Fibroblast of lung (primary cell): ENCODE results near the gene SELENOO. TPM values are rescaled to one million over a fixed set of nuclear protein-coding genes. Genes with fewer than 3 reads are reported as not detected.

Experiments
- DNase-seq, 2 donors: peaks; one replicate each; pipeline versions ENCODE4 v3.0.0 to v3.0.0-alpha.2; 2010; ENCODE audit warnings: low read depth in 2 of 2
- H2AFZ ChIP-seq: 2 replicates; pipeline ENCODE4 v1.5.1; 2012; ENCODE audit warnings: low read length, control low read depth, inconsistent platforms
- H3K27ac ChIP-seq: 2 replicates; pipeline ENCODE4 v1.5.1; 2011; ENCODE audit warnings: low read length, control low read depth; ENCODE audit not compliant: insufficient read depth
- H3K27me3 ChIP-seq: 2 replicates; pipeline ENCODE4 v1.5.1; 2011; ENCODE audit warnings: mild to moderate bottlenecking, low read length; ENCODE audit not compliant: control insufficient read depth, insufficient read depth
- H3K36me3 ChIP-seq: 2 replicates; pipeline ENCODE4 v1.5.1; 2011; ENCODE audit warnings: low read length; ENCODE audit not compliant: control insufficient read depth, insufficient read depth
- H3K4me1 ChIP-seq: 2 replicates; pipeline ENCODE4 v1.5.1; 2011; ENCODE audit warnings: low read length; ENCODE audit not compliant: control insufficient read depth, insufficient read depth; ENCODE audit errors: extremely low read depth
- H3K4me2 ChIP-seq: 2 replicates; pipeline ENCODE4 v1.5.1; 2011; ENCODE audit warnings: low read length, control low read depth; ENCODE audit not compliant: insufficient read depth; ENCODE audit errors: extremely low read depth
- H3K4me3 ChIP-seq, 4 experiments: fragments of 200-600 bp in 1 of 4; sonication (generic) in 1 of 4; replicated peaks in 1 of 4; 2 replicates each; pipeline ENCODE4 v1.5.1; 2011 to 2016; ENCODE audit warnings: low read length in 4 of 4, low read depth in 3 of 4, mild to moderate bottlenecking in 3 of 4, control low read depth in 2 of 4, inconsistent platforms in 1 of 4, mixed read lengths in 1 of 4; ENCODE audit not compliant: insufficient read depth in 1 of 4; ENCODE audit errors: control extremely low read depth in 1 of 4
- H3K79me2 ChIP-seq: 2 replicates; pipeline ENCODE4 v1.5.1; 2012; ENCODE audit warnings: mild to moderate bottlenecking, low read length, inconsistent platforms; ENCODE audit not compliant: control insufficient read depth, insufficient read depth
- H3K9ac ChIP-seq: 2 replicates; pipeline ENCODE4 v1.5.1; 2011; ENCODE audit warnings: mild to moderate bottlenecking, low read length, control low read depth; ENCODE audit not compliant: insufficient read depth
- H3K9me3 ChIP-seq: 2 replicates; pipeline ENCODE4 v1.5.1; 2012; ENCODE audit warnings: low read depth, low read length; ENCODE audit not compliant: control insufficient read depth, insufficient read depth
- H4K20me1 ChIP-seq: 2 replicates; pipeline ENCODE4 v1.5.1; 2011; ENCODE audit warnings: low read length; ENCODE audit not compliant: control insufficient read depth, insufficient read depth; ENCODE audit errors: extremely low read depth
- CTCF ChIP-seq, 2 donors: IDR thresholded peaks in 1 of 2; conservative IDR thresholded peaks in 1 of 2; 1 replicate in 1 of 2; 2 replicates in 1 of 2; pipeline ENCODE4 v1.5.1; 2011 to 2012; ENCODE audit warnings: low read length in 2 of 2, control low read depth in 1 of 2, inconsistent platforms in 1 of 2, low read depth in 1 of 2, mild to moderate bottlenecking in 1 of 2
- EZH2 ChIP-seq: IDR thresholded peaks from 2 replicates; pipeline ENCODE4 v1.5.1; 2012; ENCODE audit warnings: low read length, control low read depth, mild to moderate bottlenecking; ENCODE audit errors: missing control alignments
- polyA plus RNA-seq, 2 donors: library from polyadenylated mRNA; depleted of rRNA in 1 of 2; stranded (reverse) in 1 of 2; unstranded in 1 of 2; fragments of >200 nt; gene quantifications; 2 replicates each; pipeline ENCODE4 v1.2.1, GENCODE V29; 2011 to 2012; ENCODE audit warnings: missing spikeins in 1 of 2
- total RNA-seq: library from RNA; depleted of rRNA; stranded (reverse); fragments of >200 nt; gene quantifications from 2 replicates; pipeline ENCODE4 v1.2.1, GENCODE V29; 2014

Gene SELENOO
- total and polyA plus RNA-seq, 2 donors (not counting 1 experiment from before 2014, with no cell fraction given) = 8.3 to 20.1 TPM

GRCh38 chr22:50249341-50250248 lies 48.8 kb downstream of the SELENOO start:
- H3K36me3 ChIP-seq = peaks cover 33% of the 10 kb centered on the region
- H3K4me1 ChIP-seq = peaks cover 13% of the 10 kb centered on the region
- no peaks in the 10 kb centered on the region for H3K27me3 ChIP-seq
- DNase-seq = no peak
- no peak overlapping the region for H3K9ac ChIP-seq
- peak overlapping the region; percentile 91 for H3K4me2 ChIP-seq
- H3K4me3 ChIP-seq = peak overlapping the region in 3 of 4 experiments; percentile 62 to 81 (median 77)
- TF ChIP-seq EZH2 = no peak
- TF ChIP-seq CTCF (conservative IDR thresholded peaks at IDR 0.05 in 1 of 2, IDR thresholded peaks at IDR 0.05 in 1 of 2; ENCODE audit: low read depth in 1 of 2, low read length in 2 of 2) = no peak
- H3K27ac ChIP-seq = no peak overlapping the region
- H3K79me2 ChIP-seq = peaks cover 25% of the 10 kb centered on the region
- no peaks in the 10 kb centered on the region for H3K9me3 ChIP-seq
- H2AFZ ChIP-seq = no peak overlapping the region
- H4K20me1 ChIP-seq = no peaks in the 10 kb centered on the region

- Histone ChIP-seq H3K4me3 (peak overlapping the region; percentile 62 to 85 (median 79)), H3K79me2 (peaks cover 23% of the 10 kb centered on the region), H3K9ac (peak overlapping the region; percentile 72), H3K36me3 (peaks cover 37% of the 10 kb centered on the region), H3K4me2 (peak overlapping the region; percentile 91), H2AFZ (no peak overlapping the region), H3K27me3 (no peaks in the 10 kb centered on the region), H4K20me1 (no peaks in the 10 kb centered on the region), H3K9me3 (no peaks in the 10 kb centered on the region), H3K27ac (peak overlapping the region; percentile 75), H3K4me1 (peaks cover 13% of the 10 kb centered on the region)
- TF ChIP-seq CTCF (conservative IDR thresholded peaks at IDR 0.05 in 1 of 2, IDR thresholded peaks at IDR 0.05 in 1 of 2; ENCODE audit: low read depth in 1 of 2, low read length in 2 of 2) (no peak), EZH2 (no peak)
- DNase-seq = no peak
These were observed 49.4 kb downstream of the SELENOO start for GRCh38 chr22:50250249-50250554.

- Histone ChIP-seq H3K27ac (peak within 1 kb of the TSS; percentile 75), H3K27me3 (no peaks in the 10 kb centered on the region), H3K36me3 (peaks cover 33% of the 10 kb centered on the region), H3K9ac (peak within 1 kb of the TSS; percentile 72), H3K9me3 (no peaks in the 10 kb centered on the region), H2AFZ (peak within 1 kb of the TSS; percentile 62), H3K4me3 (peak within 1 kb of the TSS; percentile 62 to 85 (median 79)), H3K4me2 (peak within 1 kb of the TSS; percentile 91), H3K4me1 (peaks cover 8% of the 10 kb centered on the region), H3K79me2 (peaks cover 18% of the 10 kb centered on the region), H4K20me1 (no peaks in the 10 kb centered on the region)
- TF ChIP-seq EZH2 (no peak), CTCF (conservative IDR thresholded peaks at IDR 0.05 in 1 of 2, IDR thresholded peaks at IDR 0.05 in 1 of 2; ENCODE audit: low read depth in 1 of 2, low read length in 2 of 2) (no peak)
- peak; percentile 72 to 75 for DNase-seq
These were observed 50.0 kb downstream of the SELENOO start, which contains the start of gene HDAC10 for GRCh38 chr22:50250555-50251476. Gene HDAC10, minus strand, starts transcription at chr22:50251265. Its CDS starts 233 bp downstream, at chr22:50251032.
